RWPE2 (cell line): ENCODE results near the gene C12orf56.
"Not testable (repeated sequence)": the region's sequence is repeated elsewhere in the genome, so short reads cannot be mapped to it uniquely, and the experiment has no call there.

Experiments
- ATAC-seq: fragments of 200-7000 bp; cut with Tn5 transposase; 3 replicates; pipeline ENCODE4 v1.9.1; 2021; ENCODE audit warnings: low read depth
- DNase-seq: peaks from one replicate; pipeline ENCODE4 v3.0.0-alpha.2; 2020; ENCODE audit warnings: low spot score
- H3K27ac ChIP-seq: fragments of 450-650 bp; 2 replicates; pipeline ENCODE4 v1.5.1; 2017; ENCODE audit warnings: mild to moderate bottlenecking; ENCODE audit not compliant: poor library complexity, severe bottlenecking
- H3K27me3 ChIP-seq: fragments of 250-450 bp; sonication (Bioruptor Pico); 2 replicates; pipeline ENCODE4 v1.5.1; 2021; ENCODE audit warnings: mild to moderate bottlenecking, moderate library complexity; ENCODE audit not compliant: insufficient read depth, poor library complexity, severe bottlenecking
- H3K36me3 ChIP-seq: fragments of 250-450 bp; sonication (Bioruptor Pico); 2 replicates; pipeline ENCODE4 v1.5.1; 2020; ENCODE audit warnings: low read depth, mild to moderate bottlenecking, moderate library complexity
- H3K4me1 ChIP-seq: fragments of 250-450 bp; sonication (Bioruptor Pico); 2 replicates; pipeline ENCODE4 v1.5.1; 2021; ENCODE audit warnings: mild to moderate bottlenecking, moderate library complexity; ENCODE audit not compliant: insufficient read depth, poor library complexity, severe bottlenecking
- H3K4me3 ChIP-seq: fragments of 250-450 bp; sonication (Bioruptor Pico); 2 replicates; pipeline ENCODE4 v1.5.1; 2021; ENCODE audit warnings: mild to moderate bottlenecking, moderate library complexity; ENCODE audit not compliant: severe bottlenecking
- H3K9me3 ChIP-seq: fragments of 250-450 bp; sonication (Bioruptor Pico); 2 replicates; pipeline ENCODE4 v1.5.1; 2021; ENCODE audit warnings: mild to moderate bottlenecking, moderate library complexity; ENCODE audit not compliant: severe bottlenecking
- TF ChIP-seq, protein P1 (sequence below): fragments of 450-650 bp; IDR thresholded peaks from one replicate; pipeline ENCODE4 v1.5.1; 2017; ENCODE audit warnings: mild to moderate bottlenecking, moderate library complexity; ENCODE audit not compliant: poor library complexity, severe bottlenecking

C12orf56 gene

DNA sequence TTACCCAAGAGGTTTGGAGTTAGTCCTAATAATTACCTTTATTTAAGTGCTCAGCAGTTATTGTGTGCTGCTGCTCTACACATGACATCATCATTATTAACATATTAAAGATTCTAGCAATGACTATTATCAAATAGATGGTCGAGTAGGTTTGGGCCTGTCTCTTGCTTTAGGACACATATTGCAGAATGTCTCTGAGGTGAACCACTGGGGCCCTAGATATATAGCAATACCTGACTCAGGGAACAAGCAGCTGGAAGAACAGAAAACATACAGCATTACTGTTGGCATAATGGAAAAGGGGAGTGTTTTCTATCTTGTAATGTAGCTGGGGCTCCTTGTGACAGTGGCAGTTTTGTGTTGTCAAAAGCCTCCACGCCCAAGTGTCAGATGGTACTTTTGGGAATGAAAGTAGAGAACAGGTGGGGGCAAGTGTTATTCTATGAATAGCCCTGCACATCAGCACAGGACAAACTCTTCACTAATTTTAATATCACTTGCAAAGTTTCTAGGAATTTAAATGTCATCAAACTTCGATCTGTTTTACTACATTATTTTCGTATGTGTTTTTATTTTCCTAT lies 54.6 kb downstream of the C12orf56 start:
- Histone ChIP-seq H3K27ac (no peak overlapping the region), H3K27me3 (no peaks in the 10 kb centered on the region), H3K4me1 (peaks cover 7% of the 10 kb centered on the region), H3K4me3 (no peak overlapping the region), H3K9me3 (no peaks in the 10 kb centered on the region), H3K36me3 (no peaks in the 10 kb centered on the region)
- TF ChIP-seq, protein P1, sequence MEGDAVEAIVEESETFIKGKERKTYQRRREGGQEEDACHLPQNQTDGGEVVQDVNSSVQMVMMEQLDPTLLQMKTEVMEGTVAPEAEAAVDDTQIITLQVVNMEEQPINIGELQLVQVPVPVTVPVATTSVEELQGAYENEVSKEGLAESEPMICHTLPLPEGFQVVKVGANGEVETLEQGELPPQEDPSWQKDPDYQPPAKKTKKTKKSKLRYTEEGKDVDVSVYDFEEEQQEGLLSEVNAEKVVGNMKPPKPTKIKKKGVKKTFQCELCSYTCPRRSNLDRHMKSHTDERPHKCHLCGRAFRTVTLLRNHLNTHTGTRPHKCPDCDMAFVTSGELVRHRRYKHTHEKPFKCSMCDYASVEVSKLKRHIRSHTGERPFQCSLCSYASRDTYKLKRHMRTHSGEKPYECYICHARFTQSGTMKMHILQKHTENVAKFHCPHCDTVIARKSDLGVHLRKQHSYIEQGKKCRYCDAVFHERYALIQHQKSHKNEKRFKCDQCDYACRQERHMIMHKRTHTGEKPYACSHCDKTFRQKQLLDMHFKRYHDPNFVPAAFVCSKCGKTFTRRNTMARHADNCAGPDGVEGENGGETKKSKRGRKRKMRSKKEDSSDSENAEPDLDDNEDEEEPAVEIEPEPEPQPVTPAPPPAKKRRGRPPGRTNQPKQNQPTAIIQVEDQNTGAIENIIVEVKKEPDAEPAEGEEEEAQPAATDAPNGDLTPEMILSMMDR: no peak
- DNase-seq (no peak), ATAC-seq (no peak)

DNA sequence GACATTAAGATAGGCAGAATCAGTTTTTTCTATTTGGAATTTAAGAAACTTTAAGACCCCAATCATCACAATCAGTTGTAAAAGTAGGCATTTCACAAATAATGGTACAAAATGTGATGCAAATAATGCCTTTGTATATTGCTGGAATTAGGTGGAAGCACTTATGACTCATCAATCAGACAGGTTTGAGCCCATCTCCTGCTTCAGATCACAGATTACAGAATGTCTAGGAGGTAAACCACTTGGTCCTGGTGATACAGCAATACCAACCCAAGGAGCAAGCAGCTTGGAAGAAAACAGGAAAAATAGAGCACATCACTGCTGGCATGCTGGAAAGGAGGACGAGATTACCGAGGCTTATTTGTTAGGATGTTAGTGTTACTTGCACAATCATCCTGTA lies 57.6 kb downstream of the C12orf56 start:
- Histone ChIP-seq H3K27me3 (no peaks in the 10 kb centered on the region), H3K27ac (no peak overlapping the region), H3K9me3 (no peaks in the 10 kb centered on the region), H3K36me3 (no peaks in the 10 kb centered on the region), H3K4me1 (peaks cover 4% of the 10 kb centered on the region), H3K4me3 (no peak overlapping the region)
- TF ChIP-seq, protein P1: no peak
- ATAC-seq: peak; percentile 99
- no peak for DNase-seq

DNA sequence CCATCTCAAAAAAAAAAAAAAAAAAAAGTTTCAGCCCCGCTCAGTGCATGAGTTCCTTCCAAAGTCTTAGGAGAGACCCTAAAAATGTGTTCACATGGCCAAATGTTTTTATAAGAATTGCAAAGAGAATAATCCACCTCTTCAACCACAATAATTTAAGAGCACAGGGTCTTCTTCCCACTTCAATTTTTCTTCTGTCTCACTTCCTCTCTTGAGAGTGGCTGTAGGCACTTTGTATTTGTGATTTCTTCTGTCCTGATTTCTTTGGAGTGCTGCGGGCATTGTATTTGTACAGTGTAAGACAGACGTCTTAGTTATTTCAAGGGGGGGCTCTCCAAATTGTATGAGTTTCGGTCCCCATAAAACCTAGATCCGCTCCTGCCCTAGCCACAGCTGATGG lies 58.3 kb downstream of the C12orf56 start:
- DNase-seq: no peak
- ATAC-seq: no peak

DNA sequence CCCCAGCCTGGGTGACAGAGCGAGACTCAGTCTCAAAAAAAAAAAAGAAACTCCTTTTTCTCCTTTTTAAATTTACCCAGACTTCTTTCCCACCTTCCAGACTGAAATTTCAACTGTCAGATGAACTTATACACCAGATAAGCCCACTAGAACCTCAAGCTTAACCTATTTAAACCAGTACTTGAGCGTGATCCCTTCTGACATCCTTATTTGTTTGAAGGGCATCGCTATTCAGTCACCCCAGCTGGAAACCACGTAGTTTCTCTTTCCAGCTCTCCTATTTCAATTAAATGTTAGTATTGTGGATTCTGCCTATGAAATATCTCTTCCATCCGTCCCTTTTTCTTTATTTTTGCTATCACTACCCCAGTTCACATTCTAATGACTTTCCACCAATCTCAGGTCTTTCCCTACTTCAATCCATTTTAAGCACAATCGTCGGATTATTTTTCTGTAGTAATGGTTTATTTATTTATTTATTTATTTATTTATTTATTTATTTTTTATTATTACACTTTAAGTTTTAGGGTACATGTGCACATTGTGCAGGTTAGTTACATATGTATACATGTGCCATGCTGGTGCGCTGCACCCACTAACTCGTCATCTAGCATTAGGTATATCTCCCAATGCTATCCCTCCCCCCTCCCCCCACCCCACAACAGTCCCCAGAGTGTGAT lies 61.4 kb downstream of the C12orf56 start:
- H3K9me3 ChIP-seq, DNase-seq, H3K27me3 ChIP-seq, H3K4me1 ChIP-seq, H3K27ac ChIP-seq, H3K4me3 ChIP-seq, H3K36me3 ChIP-seq, ATAC-seq: not testable (repeated sequence)

More for the DNA sequence above, 58.3 kb downstream of the C12orf56 start:
- no peaks in the 10 kb centered on the region for H3K27me3 ChIP-seq
- H3K9me3 ChIP-seq: no peaks in the 10 kb centered on the region
- H3K36me3 ChIP-seq: no peaks in the 10 kb centered on the region
- peaks cover 4% of the 10 kb centered on the region for H3K4me1 ChIP-seq
- no peak overlapping the region for H3K27ac ChIP-seq
- TF ChIP-seq, protein P1: no peak
- no peak overlapping the region for H3K4me3 ChIP-seq

DNA sequence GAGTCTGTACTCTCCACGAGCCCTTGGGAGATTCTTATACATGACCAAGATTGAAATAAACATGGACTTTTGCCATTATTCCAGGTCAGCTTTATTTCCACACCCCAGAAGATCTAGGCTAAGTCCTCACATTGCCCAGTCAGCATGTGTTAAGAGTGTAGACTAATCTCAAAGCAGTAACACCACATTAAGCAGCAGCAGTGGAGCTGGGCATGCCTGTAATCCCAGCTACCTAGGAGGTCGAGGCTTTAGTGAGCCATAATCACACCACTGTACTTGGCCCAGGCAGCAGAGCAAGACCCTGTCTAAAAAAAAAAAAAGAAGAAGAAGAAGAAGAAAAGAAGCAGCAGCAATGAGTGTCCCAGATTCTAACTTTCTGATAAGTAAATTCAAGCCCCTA lies 65.5 kb downstream of the C12orf56 start:
- Histone ChIP-seq H3K27ac (no peak overlapping the region), H3K4me3 (no peak overlapping the region), H3K9me3 (no peaks in the 10 kb centered on the region), H3K36me3 (no peaks in the 10 kb centered on the region), H3K4me1 (no peaks in the 10 kb centered on the region), H3K27me3 (no peaks in the 10 kb centered on the region)
- DNase-seq: no peak
- TF ChIP-seq, protein P1: no peak
- no peak for ATAC-seq
